HG03139 (cell line): ENCODE data around the gene GP9.

Experiments
- ATAC-seq: cut with Tn5 transposase; IDR thresholded peaks from one replicate; pipeline ENCODE4 v1.9.1; 2021; ENCODE audit not compliant: unreplicated experiment

Gene GP9

GRCh38 chr3:129027544-129027880, 33.1 kb upstream of the GP9 start:
- ATAC-seq = no peak

- ATAC-seq = no peak
These were observed 31.7 kb upstream of the GP9 start for GRCh38 chr3:129028866-129029265.

- no peak for ATAC-seq
These were observed 30.0 kb upstream of the GP9 start for GRCh38 chr3:129030611-129031010.

GRCh38 chr3:129031476-129032215, 28.9 kb upstream of the GP9 start:
- ATAC-seq = no peak

GRCh38 chr3:129032716-129033115, 27.9 kb upstream of the GP9 start:
- no peak for ATAC-seq

GRCh38 chr3:129033151-129033550, 27.4 kb upstream of the GP9 start:
- ATAC-seq = no peak

- ATAC-seq = no peak
These were observed 26.8 kb upstream of the GP9 start for GRCh38 chr3:129033633-129034321.

GRCh38 chr3:129034642-129035041, 25.9 kb upstream of the GP9 start:
- no peak for ATAC-seq

- ATAC-seq = no peak
These were observed 25.0 kb upstream of the GP9 start for GRCh38 chr3:129035360-129036221.

GRCh38 chr3:129036222-129037092, 24.1 kb upstream of the GP9 start:
- no peak for ATAC-seq

GRCh38 chr3:129037093-129037419, 23.5 kb upstream of the GP9 start:
- ATAC-seq = no peak

GRCh38 chr3:129038121-129038855, 22.3 kb upstream of the GP9 start:
- no peak for ATAC-seq

GRCh38 chr3:129039271-129040038, 21.1 kb upstream of the GP9 start:
- ATAC-seq = no peak

- no peak for ATAC-seq
These were observed 20.6 kb upstream of the GP9 start for GRCh38 chr3:129040039-129040336.

GRCh38 chr3:129040579-129041300, 19.8 kb upstream of the GP9 start:
- ATAC-seq = no peak

GRCh38 chr3:129045675-129046036, 14.9 kb upstream of the GP9 start:
- no peak for ATAC-seq

- no peak for ATAC-seq
These were observed 14.4 kb upstream of the GP9 start for GRCh38 chr3:129046037-129046731.

GRCh38 chr3:129046732-129047552, 13.6 kb upstream of the GP9 start:
- ATAC-seq = no peak
